HS-5 (cell line): Measurements from ENCODE around the gene RBFOX2.

Experiments
- DNase-seq: peaks from one replicate; pipeline ENCODE4 v3.0.0-alpha.2; 2012; ENCODE audit warnings: low read depth

RBFOX2 gene

GRCh38 chr22:35972559-35972958, 56.1 kb downstream of the RBFOX2 start:
- DNase-seq: no peak

DNA sequence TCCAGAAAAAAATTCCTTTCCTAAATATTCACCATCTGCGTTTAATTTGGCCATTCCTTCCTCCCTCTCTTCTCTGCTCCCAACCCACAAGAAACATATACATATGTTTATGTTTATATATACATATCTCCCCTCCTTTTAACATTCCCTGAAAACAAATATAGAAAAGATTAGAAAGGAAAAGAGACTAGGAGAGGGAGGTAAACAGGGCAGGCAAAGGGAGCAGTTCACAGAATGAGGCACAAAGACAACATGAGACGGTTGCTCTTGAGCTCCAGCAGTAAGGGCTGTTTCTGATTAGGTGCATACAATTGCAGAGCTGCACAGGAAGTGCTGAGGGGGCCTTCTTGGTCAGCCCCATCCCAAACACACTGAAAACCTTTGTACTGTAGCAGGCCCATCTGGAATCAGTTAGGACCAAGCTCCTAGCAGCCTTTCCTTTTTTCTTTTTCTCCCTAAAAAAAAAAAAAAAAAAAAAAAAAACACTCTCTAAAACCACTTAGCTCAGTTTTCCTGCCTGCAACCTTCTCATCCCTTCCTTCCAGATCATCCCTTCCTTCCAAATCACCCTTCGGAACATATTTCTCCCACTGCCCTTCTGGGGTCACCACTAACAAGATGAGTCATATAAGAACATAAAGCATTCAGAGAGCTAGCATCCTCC, 57.0 kb downstream of the RBFOX2 start:
- DNase-seq: peak; percentile 75

DNA sequence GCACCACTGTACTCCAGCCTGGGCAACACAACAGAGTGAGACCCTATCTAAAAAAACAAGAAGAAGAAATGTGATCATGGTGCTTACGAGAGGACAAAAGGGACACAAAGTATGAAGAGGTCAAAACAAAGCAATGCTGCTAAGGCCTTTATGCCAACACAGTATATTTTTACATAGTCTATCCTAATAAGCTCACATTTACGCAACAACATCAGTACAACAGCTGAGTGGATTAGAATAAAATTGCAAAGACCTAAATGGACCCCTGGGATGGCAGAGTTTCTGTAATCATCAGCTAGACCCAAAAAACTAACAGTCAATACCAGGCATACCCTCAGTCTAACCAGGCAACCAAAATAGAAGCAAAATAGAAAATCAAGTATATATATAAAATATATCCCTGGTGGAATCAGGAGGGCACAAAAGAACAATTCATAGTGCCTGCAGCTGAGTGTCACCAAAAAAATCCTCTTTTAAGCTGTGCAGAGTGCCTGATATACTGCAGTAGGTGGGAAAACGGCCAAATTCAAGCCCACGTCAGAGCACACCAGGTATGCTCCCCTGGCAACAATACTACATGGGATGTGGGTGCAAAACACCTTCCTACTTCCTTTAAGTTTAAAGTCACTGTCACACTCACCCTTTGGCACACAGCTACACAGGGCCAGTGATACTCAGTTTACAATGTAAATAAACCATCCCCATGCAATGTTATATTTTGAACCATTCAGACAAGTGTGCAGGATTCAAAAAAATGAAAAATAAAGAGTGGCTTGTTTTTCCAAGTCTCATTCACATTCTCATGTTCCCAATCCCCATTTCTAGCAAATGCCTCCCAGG, 57.8 kb downstream of the RBFOX2 start:
- no peak for DNase-seq

DNA sequence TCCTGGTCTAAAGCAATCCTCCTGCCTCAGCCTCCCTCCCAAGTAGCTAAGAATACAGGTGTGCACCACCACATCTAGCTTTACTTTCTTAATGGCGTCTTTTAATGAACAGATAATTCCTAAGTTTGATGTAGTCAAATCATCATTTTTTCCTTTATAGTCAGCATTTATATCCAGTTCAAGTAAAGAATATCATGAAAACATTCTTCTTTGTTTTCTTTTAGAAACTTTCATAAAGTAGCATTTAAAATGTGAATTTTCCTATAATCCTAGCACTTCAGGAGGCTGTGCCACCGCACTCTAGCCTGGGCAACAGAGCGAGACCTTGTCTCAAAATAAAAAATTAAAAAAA, 61.6 kb downstream of the RBFOX2 start:
- DNase-seq: no peak

GRCh38 chr22:35966314-35967045, 62.1 kb downstream of the RBFOX2 start:
- peak; percentile 56 for DNase-seq

DNA sequence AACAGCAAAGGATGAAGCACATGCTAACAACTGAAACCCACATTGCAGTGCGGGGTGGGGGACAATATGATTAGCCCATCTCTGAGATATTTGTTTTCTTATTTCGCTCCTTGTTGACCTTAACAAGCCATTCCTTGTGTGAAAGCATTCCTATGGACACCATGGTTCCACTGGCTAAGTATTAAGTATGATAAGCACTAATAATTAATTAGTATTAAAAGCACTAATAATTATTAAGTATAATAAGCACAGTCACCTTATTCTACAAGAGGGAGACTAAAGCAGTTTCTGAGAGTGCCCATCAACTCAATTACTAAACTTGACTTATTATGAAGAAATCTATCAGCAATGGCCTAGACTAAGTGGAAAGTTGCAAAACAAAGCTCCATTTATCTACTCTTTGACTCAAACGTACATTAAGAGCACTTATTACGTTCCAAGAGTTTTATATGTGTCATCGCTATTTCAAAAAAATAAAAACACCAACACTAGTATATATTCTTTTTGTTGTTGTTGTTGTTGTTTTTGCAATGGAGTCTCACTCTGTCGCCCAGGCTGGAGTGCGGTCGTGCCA, 65.3 kb downstream of the RBFOX2 start:
- DNase-seq: no peak

- DNase-seq: peak; percentile 56
These were observed 66.9 kb downstream of the RBFOX2 start for GRCh38 chr22:35961480-35962295.

GRCh38 chr22:35960854-35961253, 67.8 kb downstream of the RBFOX2 start:
- no peak for DNase-seq

GRCh38 chr22:35959121-35959800, 69.4 kb downstream of the RBFOX2 start:
- no peak for DNase-seq

DNA sequence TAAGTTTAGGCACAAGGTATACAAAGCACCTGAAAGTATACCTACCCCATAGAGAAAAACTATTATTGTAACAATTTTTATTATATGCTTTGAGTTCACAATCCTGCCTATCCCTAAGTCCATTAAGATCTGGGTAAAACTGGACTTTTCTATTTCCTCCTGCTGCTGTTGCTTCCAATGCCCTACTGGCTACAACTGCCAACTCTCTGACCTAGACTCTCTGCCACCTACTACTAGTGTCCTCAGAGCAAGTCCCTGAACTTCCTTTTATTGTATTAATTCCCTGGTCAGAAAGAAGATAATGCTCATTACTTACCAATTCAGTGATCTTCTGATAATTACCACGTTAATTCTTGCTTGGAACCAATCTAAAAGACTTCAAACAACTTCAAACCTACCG, 70.3 kb downstream of the RBFOX2 start:
- DNase-seq: no peak

- no peak for DNase-seq
These were observed 71.0 kb downstream of the RBFOX2 start for GRCh38 chr22:35957589-35957988.

DNA sequence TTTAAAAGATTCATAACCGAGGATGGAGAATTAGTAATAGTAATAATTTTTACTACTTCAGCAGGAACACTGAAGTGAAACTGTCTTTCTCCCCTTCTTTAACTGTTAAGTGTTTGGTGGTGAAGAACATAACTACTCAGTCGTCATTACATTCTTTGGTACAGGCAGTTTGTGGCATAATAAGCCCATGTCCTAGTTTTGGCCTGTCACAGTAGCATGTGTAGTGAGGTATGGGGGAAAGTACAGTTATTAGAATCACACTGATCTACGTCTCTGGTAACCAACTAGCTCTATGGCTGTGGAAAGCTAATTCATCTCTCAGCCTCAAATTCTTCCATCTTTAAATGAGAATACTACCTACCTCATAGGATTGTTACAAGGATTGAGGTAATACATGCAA, 71.8 kb downstream of the RBFOX2 start:
- no peak for DNase-seq

- DNase-seq: no peak
These were observed 73.1 kb downstream of the RBFOX2 start for GRCh38 chr22:35955546-35955945.

DNA sequence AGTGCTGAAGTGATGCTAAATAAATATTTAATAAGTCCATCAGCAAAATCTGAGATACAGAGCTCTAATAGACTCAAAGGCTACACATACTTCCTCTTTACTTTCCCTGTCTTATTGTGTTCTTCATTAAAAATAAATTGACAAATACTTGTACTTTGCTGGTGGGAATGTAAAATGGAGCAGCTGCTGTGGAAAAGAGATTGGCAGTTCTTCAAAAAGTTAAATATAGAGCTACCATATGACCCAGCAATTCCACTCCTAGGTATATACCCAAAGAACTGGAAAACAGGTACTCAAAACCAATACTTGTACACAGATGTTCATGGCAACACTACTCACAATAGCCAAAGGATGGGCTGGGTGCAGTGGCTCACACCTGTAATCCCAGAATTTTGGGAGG, 76.0 kb downstream of the RBFOX2 start:
- DNase-seq: no peak

GRCh38 chr22:35950262-35950661, 78.4 kb downstream of the RBFOX2 start:
- DNase-seq: no peak

DNA sequence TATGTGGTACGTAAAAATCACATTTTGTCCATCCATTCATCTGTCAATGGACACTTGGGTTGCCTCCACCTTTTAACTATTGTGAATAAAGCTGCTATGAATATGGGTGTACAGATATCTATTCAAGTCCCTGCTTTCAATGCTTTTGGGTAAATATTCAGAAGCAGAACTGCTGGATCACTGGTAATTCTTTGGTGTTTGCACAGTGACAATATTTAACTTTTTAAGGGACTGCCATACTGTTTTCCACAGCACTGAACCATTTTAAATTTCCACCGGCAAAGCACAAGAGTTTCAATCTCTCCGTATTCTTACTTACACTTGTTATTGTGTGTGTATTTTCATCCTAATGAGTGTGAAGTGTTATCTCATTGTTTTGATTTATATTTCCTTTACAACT, 79.4 kb downstream of the RBFOX2 start:
- DNase-seq: no peak

- DNase-seq: no peak
These were observed 80.7 kb downstream of the RBFOX2 start for GRCh38 chr22:35947794-35948425.

DNA sequence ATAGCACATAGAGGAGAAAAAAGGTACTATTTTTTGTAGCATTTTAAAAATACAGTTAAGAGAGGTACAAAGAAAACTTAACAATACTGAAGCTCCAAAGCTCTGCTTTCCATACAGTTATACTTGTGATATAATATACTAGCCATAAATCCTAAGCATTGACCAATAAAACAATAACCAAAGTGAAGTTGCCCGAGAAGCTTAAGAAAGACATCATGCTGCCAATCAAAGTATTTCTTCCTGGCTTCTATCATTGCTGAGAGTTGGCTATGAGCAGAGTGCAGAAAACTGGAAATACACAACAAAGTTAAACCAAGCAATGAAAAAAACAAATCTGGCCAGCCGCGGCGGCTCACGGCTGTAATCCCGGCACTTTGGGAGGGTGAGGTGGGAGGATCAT, 84.2 kb downstream of the RBFOX2 start:
- no peak for DNase-seq

- no peak for DNase-seq
These were observed 88.5 kb downstream of the RBFOX2 start for GRCh38 chr22:35940166-35940565.

GRCh38 chr22:35938226-35938625, 90.4 kb downstream of the RBFOX2 start:
- no peak for DNase-seq

DNA sequence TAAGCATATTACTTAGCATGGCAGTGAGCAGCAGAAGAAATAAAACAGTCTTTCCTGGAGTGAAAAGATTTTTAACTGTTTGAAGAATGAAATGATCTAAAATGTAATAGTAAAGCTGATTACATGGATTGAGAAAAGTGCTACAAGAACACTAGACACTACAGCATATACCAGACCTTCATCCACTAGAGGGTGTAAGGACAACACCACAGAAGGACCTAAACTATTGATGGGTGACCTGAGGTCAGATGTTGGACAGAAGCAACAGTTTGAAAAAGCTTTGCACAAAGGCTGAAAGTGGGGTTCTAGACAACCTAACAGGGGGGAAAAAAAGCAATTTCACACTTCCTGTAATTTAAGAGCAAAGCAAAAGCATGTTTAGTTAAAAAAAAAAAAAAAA, 97.7 kb downstream of the RBFOX2 start:
- peak; percentile 37 for DNase-seq
